ENCODE results near the gene PTPRN2. TPM values are rescaled to one million over a fixed set of nuclear protein-coding genes. Genes with fewer than 3 reads are reported as not detected.
A peak's percentile ranks its signal among the peaks of the same experiment; 100 is the strongest.

The PTPRN2 gene
- total and polyA plus RNA-seq, 8 donors: 12.2 to 49.2 (median 31.8) TPM

DNA sequence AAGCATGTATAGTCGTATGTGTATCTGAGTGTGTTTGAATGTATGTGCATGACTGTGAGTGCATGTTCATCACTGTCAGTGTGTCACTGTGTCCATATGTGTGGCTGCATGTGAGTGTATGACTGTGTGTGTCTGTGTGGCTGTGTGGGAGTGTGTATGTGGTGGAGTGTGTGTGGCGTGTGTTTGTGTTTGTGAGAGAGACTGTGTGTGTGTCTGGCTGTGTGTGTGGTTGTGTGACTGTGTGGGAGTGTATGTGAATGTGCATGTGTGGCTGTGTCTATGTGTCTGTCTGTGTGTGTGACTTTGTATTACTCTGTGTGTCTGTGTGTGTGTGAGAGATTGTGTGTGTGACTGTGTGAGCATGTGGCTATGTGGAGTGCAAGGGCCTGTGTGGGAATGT lies 748.4 kb downstream of the PTPRN2 start:
- no peak for FAIRE-seq

DNA sequence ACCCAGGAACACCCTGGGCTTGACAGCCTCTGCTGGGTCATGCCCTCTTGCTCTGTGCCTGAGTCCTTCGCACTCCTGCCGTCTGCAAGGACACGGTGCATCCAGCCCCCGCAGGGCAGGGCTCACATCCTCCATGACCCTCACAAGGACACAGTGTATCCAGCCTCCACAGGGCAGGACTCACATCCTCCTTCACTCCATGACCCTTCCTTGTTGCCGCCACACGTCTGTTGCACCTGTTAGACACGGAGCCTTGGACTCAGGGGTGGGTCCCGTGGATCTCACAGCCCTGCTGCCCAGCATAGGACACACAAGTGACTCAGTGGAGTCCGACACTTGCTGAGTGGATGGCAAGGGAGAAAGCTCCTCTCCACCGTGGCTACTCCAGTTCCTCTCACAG lies 750.1 kb downstream of the PTPRN2 start:
- DNase-seq: no peak
- FAIRE-seq: no peak
- H3K9me3 ChIP-seq: no peaks in the 10 kb centered on the region
- H3K27ac ChIP-seq: no peak overlapping the region
- intact Hi-C loops (cut with DNase I): no loop called here
- no peaks in the 10 kb centered on the region for H3K36me3 ChIP-seq
- TF ChIP-seq, protein P1, sequence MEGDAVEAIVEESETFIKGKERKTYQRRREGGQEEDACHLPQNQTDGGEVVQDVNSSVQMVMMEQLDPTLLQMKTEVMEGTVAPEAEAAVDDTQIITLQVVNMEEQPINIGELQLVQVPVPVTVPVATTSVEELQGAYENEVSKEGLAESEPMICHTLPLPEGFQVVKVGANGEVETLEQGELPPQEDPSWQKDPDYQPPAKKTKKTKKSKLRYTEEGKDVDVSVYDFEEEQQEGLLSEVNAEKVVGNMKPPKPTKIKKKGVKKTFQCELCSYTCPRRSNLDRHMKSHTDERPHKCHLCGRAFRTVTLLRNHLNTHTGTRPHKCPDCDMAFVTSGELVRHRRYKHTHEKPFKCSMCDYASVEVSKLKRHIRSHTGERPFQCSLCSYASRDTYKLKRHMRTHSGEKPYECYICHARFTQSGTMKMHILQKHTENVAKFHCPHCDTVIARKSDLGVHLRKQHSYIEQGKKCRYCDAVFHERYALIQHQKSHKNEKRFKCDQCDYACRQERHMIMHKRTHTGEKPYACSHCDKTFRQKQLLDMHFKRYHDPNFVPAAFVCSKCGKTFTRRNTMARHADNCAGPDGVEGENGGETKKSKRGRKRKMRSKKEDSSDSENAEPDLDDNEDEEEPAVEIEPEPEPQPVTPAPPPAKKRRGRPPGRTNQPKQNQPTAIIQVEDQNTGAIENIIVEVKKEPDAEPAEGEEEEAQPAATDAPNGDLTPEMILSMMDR (IDR thresholded peaks at IDR 0.05): no peak
- no peak for ATAC-seq
- H3K4me3 ChIP-seq: no peak overlapping the region
- no peaks in the 10 kb centered on the region for H3K4me1 ChIP-seq
- no peaks in the 10 kb centered on the region for H3K27me3 ChIP-seq
- 90% methylated on average over 10 of the region's 10 CpGs for WGBS, 2 donors

More for the DNA sequence above, 748.4 kb downstream of the PTPRN2 start:
- intact Hi-C loops (cut with DNase I): no loop called here
- no peaks in the 10 kb centered on the region for H3K4me1 ChIP-seq
- TF ChIP-seq, protein P1 (IDR thresholded peaks at IDR 0.05): no peak
- WGBS, 2 donors: 86 to 90% methylated on average over 2 of the region's 2 CpGs
- DNase-seq (no peak), ATAC-seq (no peak)
- H3K4me3 ChIP-seq: no peak overlapping the region
- no peak overlapping the region for H3K27ac ChIP-seq
- no peaks in the 10 kb centered on the region for H3K9me3 ChIP-seq
- no peaks in the 10 kb centered on the region for H3K27me3 ChIP-seq
- no peaks in the 10 kb centered on the region for H3K36me3 ChIP-seq

DNA sequence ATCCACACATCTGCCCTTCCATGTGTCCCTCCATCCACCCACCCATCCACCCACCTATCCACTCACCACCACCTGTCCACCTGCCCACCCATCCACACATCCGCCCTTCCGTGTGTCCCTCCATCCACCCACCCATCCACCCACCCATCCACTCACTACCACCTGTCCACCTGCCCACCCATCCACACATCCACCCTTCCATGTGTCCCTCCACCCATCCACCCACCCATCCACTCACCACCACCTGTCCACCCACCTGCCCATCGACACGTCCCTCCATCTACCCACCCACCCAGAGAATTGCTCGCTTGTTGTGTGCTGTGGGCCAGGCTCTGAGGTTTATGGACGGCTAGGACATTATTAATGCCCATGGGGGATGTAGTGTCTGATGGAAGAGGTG lies 750.6 kb downstream of the PTPRN2 start:
- TF ChIP-seq, protein P1 (IDR thresholded peaks at IDR 0.05): no peak
- WGBS, 2 donors: 83 to 90% methylated on average over 6 of the region's 6 CpGs
- Histone ChIP-seq H3K36me3 (no peaks in the 10 kb centered on the region), H3K4me1 (no peaks in the 10 kb centered on the region), H3K27me3 (no peaks in the 10 kb centered on the region), H3K9me3 (no peaks in the 10 kb centered on the region), H3K4me3 (no peak overlapping the region), H3K27ac (no peak overlapping the region)
- intact Hi-C loops (cut with DNase I): no loop called here
- no peak for ATAC-seq
- DNase-seq: no peak
- FAIRE-seq: no peak

DNA sequence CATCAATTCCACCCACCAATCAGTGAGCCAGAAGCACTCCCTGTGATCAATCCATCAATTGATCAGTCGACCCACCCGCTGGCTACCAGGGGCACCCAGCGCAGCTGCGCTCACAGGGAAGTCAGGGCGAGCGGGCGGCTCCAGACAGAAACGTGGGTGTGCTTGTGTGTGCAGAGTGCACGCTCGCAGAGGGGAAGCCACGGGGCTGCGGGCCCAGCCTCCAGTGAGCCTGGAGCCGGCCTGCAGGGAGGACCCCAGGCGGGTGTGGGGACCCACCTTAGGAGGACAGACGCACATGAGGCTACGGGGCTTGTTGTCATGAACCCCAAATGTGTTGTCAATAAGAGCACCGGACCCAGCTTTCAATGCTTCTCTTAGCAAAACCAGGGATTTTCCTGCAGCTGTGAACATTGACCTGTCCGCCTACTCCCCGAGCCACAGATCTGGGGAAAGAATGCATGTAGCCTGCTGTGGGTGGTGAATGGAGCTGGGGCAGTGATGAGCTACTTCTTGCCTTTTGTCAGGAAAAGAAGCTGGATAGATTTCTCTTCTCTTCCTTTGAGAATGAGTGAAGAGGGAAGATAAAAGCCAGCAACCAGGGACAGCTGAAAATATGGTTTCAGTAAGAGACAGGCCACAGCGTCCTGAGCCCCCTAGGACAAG lies 753.0 kb downstream of the PTPRN2 start:
- Histone ChIP-seq H3K27ac (no peak overlapping the region), H3K4me3 (no peak overlapping the region), H3K9me3 (no peaks in the 10 kb centered on the region), H3K4me1 (no peaks in the 10 kb centered on the region), H3K36me3 (no peaks in the 10 kb centered on the region), H3K27me3 (no peaks in the 10 kb centered on the region)
- TF ChIP-seq, protein P1 (IDR thresholded peaks at IDR 0.05): no peak
- intact Hi-C loops (cut with DNase I): no loop called here
- WGBS, 2 donors: 89% methylated on average over 20 of the region's 20 CpGs
- ATAC-seq (no peak), DNase-seq (peak in 1 of 6 donors; percentile 43), FAIRE-seq (no peak)

DNA sequence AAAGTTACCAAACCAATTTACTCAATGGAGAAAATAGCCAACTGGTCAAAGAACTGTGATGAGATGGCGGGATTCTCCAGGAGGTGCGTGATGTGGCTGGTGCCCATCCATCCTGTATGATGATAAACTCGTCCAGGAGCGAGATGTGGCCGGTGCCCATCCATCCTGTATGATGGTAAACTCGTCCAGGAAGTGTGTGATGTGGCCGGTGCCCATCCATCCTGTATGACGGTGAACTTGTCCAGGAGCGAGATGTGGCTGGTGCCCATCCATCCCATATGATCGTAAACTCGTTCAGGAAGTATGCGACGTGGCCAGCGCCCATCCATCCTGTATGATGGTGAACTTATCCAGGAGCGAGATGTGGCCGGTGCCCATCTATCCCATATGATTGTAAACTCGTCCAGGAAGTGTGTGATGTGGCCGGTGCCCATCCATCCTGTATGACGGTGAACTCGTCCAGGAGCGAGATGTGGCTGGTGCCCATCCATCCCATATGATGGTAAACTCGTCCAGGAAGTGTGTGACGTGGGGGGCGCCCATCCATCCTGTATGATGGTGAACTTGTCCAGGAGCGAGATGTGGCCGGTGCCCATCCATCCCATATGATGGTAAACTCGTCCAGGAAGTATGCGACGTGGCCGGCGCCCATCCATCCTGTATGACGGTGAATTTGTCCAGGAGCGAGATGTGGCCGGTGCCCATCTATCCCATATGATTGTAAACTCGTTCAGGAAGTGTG lies 754.6 kb downstream of the PTPRN2 start:
- Histone ChIP-seq H3K4me1 (no peaks in the 10 kb centered on the region), H3K9me3 (no peaks in the 10 kb centered on the region), H3K27me3 (no peaks in the 10 kb centered on the region), H3K4me3 (no peak overlapping the region), H3K36me3 (no peaks in the 10 kb centered on the region), H3K27ac (no peak overlapping the region)
- 92 to 93% methylated on average over 35 of the region's 35 CpGs for WGBS, 2 donors
- ATAC-seq (no peak), FAIRE-seq (no peak), DNase-seq (peak in 1 of 6 donors; percentile 16)
- TF ChIP-seq, protein P1 (IDR thresholded peaks at IDR 0.05): no peak
- intact Hi-C loops (cut with DNase I): no loop called here
